PC-9 (cell line): ENCODE data around the gene RAPGEF1. TPM values are rescaled to one million over a fixed set of nuclear protein-coding genes. Genes with fewer than 3 reads are reported as not detected.

ENCODE experiments used
- BruUV-seq: library from RNA; stranded (reverse); fragments of 400-500 nt; replicated peaks from 2 replicates; lab custom pipeline; 2021; lab: Mats Ljungman, UMichigan
- CTCF ChIA-PET: fragments of 300-600 bp; sonication (Branson Sonifier 250); formaldehyde crosslinking; loops from one replicate; lab custom pipeline; 2022; ENCODE audit warnings: antibody characterized with exemption; lab: Charles Lee
- POLR2A ChIA-PET: fragments of 300-600 bp; sonication (Branson Sonifier 250); formaldehyde crosslinking; loops from one replicate; lab custom pipeline; 2022; ENCODE audit warnings: antibody characterized with exemption; ENCODE audit not compliant: unreplicated experiment; lab: Charles Lee
- DNase-seq, 2 experiments: peaks; one replicate each; pipeline versions ENCODE4 v3.0.0 to v3.0.0-alpha.2; 2015 to 2022; ENCODE audit warnings: mixed read lengths in 1 of 2
- H2AFZ ChIP-seq: fragments of 200-600 bp; sonication (generic); 2 replicates; pipeline ENCODE4 v1.8.1; 2017; ENCODE audit warnings: antibody characterized with exemption
- H3F3A ChIP-seq: fragments of 200-600 bp; sonication (generic); 2 replicates; pipeline ENCODE4 v1.8.1; 2017; ENCODE audit warnings: antibody characterized with exemption, mild to moderate bottlenecking, low read depth; ENCODE audit not compliant: insufficient read depth
- H3K27ac ChIP-seq: fragments of 200-600 bp; sonication (generic); 2 replicates; pipeline ENCODE4 v1.6.1; 2016; ENCODE audit warnings: mixed run types
- H3K27me3 ChIP-seq: fragments of 200-600 bp; sonication (generic); 2 replicates; pipeline ENCODE4 v1.6.1; 2016; ENCODE audit warnings: low read depth, mixed run types; ENCODE audit not compliant: insufficient read depth
- H3K36me3 ChIP-seq: fragments of 200-600 bp; sonication (generic); 2 replicates; pipeline ENCODE4 v1.6.1; 2016; ENCODE audit warnings: low read depth, mixed run types
- H3K4me1 ChIP-seq: fragments of 200-600 bp; sonication (generic); replicated peaks from 2 replicates; pipeline ENCODE4 v1.6.1; 2016; ENCODE audit warnings: mixed run types; ENCODE audit not compliant: insufficient read depth
- H3K4me2 ChIP-seq: fragments of 200-600 bp; sonication (generic); 2 replicates; pipeline ENCODE4 v1.6.1; 2017; ENCODE audit warnings: mixed run types
- H3K4me3 ChIP-seq: fragments of 200-600 bp; sonication (generic); 2 replicates; pipeline ENCODE4 v1.6.1; 2016; ENCODE audit warnings: mixed run types
- H3K79me2 ChIP-seq: fragments of 200-600 bp; sonication (generic); 2 replicates; pipeline ENCODE4 v1.6.1; 2017; ENCODE audit warnings: low read depth, mixed run types
- H3K9me2 ChIP-seq: fragments of 200-600 bp; sonication (generic); 2 replicates; pipeline ENCODE4 v1.8.1; 2017; ENCODE audit warnings: mild to moderate bottlenecking; ENCODE audit not compliant: insufficient read depth
- H3K9me3 ChIP-seq: fragments of 200-600 bp; sonication (generic); 2 replicates; pipeline ENCODE4 v1.8.1; 2016; ENCODE audit warnings: low read depth; ENCODE audit not compliant: insufficient read depth
- H4K20me1 ChIP-seq: fragments of 200-600 bp; sonication (generic); 2 replicates; pipeline ENCODE4 v1.8.1; 2017; ENCODE audit not compliant: insufficient read depth
- EZH2 ChIP-seq: fragments of 200-600 bp; sonication (generic); IDR thresholded peaks from 2 replicates; pipeline ENCODE4 v1.8.0; 2017; ENCODE audit warnings: antibody characterized with exemption, low read depth
- intact Hi-C: fragments of 100-400 bp; cut with micrococcal nuclease; formaldehyde crosslinking; loops from one replicate; pipeline ENCODE4 v1.10.0; 2022; ENCODE audit not compliant: unreplicated experiment
- total RNA-seq: library from RNA; stranded (reverse); gene quantifications from 2 replicates; pipeline ENCODE4 v1.2.3, GENCODE V29; 2021
- TF ChIP-seq, protein P1 (sequence below): fragments of 200-600 bp; sonication (generic); conservative IDR thresholded peaks from 2 replicates; pipeline ENCODE4 v1.6.1; 2017; ENCODE audit warnings: mixed run types, antibody characterized with exemption, mild to moderate bottlenecking, moderate library complexity

The RAPGEF1 gene
- total RNA-seq, 1 experiment from 2014 or later = 66.5 TPM

DNA sequence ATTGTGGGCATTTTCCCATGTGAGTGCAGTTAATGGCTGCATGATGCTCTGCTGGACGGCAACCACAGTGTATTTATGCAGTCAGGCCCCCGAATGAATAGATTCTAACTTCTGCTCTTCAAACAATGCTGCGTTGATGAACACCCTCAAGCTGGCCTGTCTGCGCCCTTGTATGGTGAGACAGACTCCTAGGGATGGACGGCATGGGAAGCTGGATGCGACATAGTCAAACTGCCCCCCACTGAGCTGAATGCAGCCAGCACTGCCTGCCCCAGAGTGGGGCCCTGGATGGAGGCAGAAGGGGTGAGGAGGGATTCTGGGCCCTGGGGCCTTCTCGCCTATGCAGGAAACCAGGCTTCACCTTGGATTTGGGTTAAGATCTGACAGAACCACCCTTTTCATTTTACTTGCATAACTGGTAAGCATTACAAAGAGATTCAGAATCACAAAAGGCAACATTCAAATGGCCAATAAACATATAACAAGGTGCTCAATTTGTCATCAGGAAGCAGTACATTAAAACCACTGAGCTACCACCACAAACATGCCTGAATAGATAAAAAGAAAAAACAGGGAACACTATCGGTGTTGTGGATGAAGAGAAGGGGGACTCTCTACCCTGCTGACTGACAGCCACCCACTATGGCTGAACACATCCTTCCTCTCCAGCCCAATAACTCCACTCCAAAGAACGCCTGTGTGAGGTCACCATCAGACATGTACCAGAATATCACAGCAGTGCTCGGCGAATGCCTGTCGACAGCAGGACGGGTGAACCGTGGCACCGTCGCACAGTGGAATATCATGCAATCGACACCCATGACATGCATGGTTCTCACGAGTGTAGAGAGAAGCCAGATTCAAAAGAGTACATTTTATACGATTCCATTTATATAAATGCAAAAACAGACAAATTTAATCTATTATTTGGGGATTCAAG lies 79.1 kb downstream of the RAPGEF1 start:
- Histone ChIP-seq H4K20me1 (no peaks in the 10 kb centered on the region), H3K27me3 (no peaks in the 10 kb centered on the region), H3K9me2 (no peaks in the 10 kb centered on the region), H3K27ac (no peak overlapping the region), H3K4me2 (no peak overlapping the region), H3K36me3 (no peaks in the 10 kb centered on the region), H3K79me2 (0 out of 2 replicates have a peak, but pooled peaks cover 5% of the 10 kb centered on the region), H2AFZ (no peak overlapping the region), H3K4me1 (peaks cover 32% of the 10 kb centered on the region), H3F3A (peaks cover 25% of the 10 kb centered on the region), H3K9me3 (no peaks in the 10 kb centered on the region), H3K4me3 (no peak overlapping the region)
- CTCF ChIA-PET = no interaction called here
- DNase-seq = no peak
- POLR2A ChIA-PET = interaction anchor here (0.7 kb wide), 1 partner anchor 17 kb away, joined by 5 read pairs; no protein-coding TSS in a partner anchor
- no TSS peak for BruUV-seq
- intact Hi-C loops = no loop called here
- no peak for TF ChIP-seq EZH2
- TF ChIP-seq, protein P1, sequence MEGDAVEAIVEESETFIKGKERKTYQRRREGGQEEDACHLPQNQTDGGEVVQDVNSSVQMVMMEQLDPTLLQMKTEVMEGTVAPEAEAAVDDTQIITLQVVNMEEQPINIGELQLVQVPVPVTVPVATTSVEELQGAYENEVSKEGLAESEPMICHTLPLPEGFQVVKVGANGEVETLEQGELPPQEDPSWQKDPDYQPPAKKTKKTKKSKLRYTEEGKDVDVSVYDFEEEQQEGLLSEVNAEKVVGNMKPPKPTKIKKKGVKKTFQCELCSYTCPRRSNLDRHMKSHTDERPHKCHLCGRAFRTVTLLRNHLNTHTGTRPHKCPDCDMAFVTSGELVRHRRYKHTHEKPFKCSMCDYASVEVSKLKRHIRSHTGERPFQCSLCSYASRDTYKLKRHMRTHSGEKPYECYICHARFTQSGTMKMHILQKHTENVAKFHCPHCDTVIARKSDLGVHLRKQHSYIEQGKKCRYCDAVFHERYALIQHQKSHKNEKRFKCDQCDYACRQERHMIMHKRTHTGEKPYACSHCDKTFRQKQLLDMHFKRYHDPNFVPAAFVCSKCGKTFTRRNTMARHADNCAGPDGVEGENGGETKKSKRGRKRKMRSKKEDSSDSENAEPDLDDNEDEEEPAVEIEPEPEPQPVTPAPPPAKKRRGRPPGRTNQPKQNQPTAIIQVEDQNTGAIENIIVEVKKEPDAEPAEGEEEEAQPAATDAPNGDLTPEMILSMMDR = no peak

DNA sequence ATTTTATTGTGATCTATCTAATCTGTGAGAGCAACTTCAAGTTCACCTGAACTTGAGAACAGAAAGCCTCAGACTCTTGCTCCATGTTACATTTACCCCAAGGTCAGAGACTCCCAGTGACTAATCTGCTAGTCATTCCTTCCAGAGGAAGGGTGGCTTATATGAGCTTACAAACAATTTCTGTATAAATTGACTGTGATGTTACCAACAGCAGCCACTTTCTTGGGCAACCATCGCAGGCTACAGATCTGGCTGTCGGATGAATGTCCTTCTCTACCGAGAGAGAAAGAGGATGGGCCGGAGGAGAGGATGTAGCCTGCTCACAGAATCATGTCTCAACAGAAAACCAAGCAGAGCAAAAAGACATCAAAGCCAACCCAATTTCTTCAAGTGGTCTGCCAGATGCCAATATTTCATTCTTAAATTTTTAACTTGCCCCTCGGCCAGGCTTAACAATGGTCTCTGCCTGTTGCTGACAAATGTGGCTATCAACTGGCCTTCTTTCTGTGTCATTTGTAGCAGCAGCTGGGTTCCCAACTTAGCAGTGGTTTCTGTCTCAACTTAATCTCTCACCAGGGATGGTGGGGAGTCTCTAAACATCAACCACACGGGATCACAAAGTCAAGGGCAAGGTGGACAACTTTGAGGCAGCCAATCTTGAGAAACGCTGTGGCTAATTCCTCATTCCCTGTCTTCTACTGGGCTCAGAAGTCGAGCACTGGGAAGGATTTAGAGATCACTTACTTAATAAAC lies 81.3 kb downstream of the RAPGEF1 start:
- peak overlapping the region; percentile 27; the same call in 1 of the 2 replicates for H3K4me3 ChIP-seq
- H4K20me1 ChIP-seq = no peaks in the 10 kb centered on the region
- CTCF ChIA-PET = no interaction called here
- H3K9me3 ChIP-seq = no peaks in the 10 kb centered on the region
- peak overlapping the region; percentile 90 for H3K27ac ChIP-seq
- no peaks in the 10 kb centered on the region for H3K9me2 ChIP-seq
- TSS peak; percentile 98 for BruUV-seq
- POLR2A ChIA-PET = interaction anchor here (0.6 to 1.6 kb wide), 5 partner anchors 20 to 551 kb away, joined by 3 to 10 read pairs (median 5); no protein-coding TSS in a partner anchor
- DNase-seq = peak; percentile 50 to 96
- H3K4me2 ChIP-seq = peak overlapping the region; percentile 73
- H2AFZ ChIP-seq = 0 out of 2 replicates have a peak overlapping the region, but pooled peaks have one; percentile 3
- H3K27me3 ChIP-seq = no peaks in the 10 kb centered on the region
- intact Hi-C loops = loop anchor here (1.0 to 2.0 kb wide), 3 partner anchors 18 to 76 kb away; no protein-coding TSS in a partner anchor
- peaks cover 25% of the 10 kb centered on the region for H3F3A ChIP-seq
- H3K4me1 ChIP-seq = peaks cover 42% of the 10 kb centered on the region
- H3K79me2 ChIP-seq = peaks cover 10% of the 10 kb centered on the region; the same call in 1 of the 2 replicates
- TF ChIP-seq EZH2 = no peak
- TF ChIP-seq, protein P1 = no peak
- no peaks in the 10 kb centered on the region for H3K36me3 ChIP-seq

DNA sequence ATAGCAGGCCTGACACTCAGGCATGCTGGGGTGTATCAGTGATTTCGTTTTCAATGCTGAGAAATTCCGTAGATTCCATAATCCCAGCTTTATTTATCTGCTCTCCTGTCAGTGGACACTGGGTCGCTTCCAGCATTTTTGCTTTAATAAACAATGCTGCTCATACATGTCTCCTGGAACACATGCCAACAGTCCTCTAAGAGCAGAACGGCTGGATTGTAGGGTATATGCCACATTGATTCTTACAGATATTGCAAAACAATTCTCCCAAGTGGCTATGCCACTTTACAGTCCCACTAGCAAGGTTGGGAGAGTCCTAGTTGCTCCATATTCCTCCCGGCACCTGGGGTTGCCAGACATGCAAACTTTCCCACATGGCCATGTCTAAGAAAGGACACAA lies 81.9 kb downstream of the RAPGEF1 start:
- intact Hi-C loops = loop anchor here (1.0 to 2.0 kb wide), 3 partner anchors 19 to 76 kb away; no protein-coding TSS in a partner anchor
- Histone ChIP-seq H3K4me1 (peaks cover 42% of the 10 kb centered on the region), H3K4me3 (peak overlapping the region; percentile 27; the same call in 1 of the 2 replicates), H4K20me1 (no peaks in the 10 kb centered on the region), H3K4me2 (peak overlapping the region; percentile 73), H3F3A (peaks cover 25% of the 10 kb centered on the region), H3K9me2 (no peaks in the 10 kb centered on the region), H3K36me3 (no peaks in the 10 kb centered on the region), H3K27ac (peak overlapping the region; percentile 90), H2AFZ (no peak overlapping the region), H3K27me3 (no peaks in the 10 kb centered on the region), H3K9me3 (no peaks in the 10 kb centered on the region), H3K79me2 (peaks cover 17% of the 10 kb centered on the region; the same call in 1 of the 2 replicates)
- peak in 1 of 2 experiments; percentile 72 for DNase-seq
- BruUV-seq = no TSS peak
- CTCF ChIA-PET = no interaction called here
- POLR2A ChIA-PET = interaction anchor here (0.6 to 1.6 kb wide), 5 partner anchors 21 to 552 kb away, joined by 3 to 10 read pairs (median 5); no protein-coding TSS in a partner anchor
- TF ChIP-seq EZH2 = no peak
- TF ChIP-seq, protein P1 = no peak
